ENCODE results near the gene MDK. TPM values are rescaled to one million over a fixed set of nuclear protein-coding genes. Genes with fewer than 3 reads are reported as not detected.

MDK gene
- polyA plus RNA-seq, 4 donors = 559 to 862 (median 739) TPM

Other genes with a start within 250 kb of the MDK start
- gene CREB3L1, start 104.0 kb upstream of the MDK start, polyA plus RNA-seq (ENCODE audit: insufficient read length in 4 of 4) = 10 to 100 TPM; 15.7 to 73.2 (median 19.8) TPM
- gene DGKZ, start 34.2 kb upstream of the MDK start, polyA plus RNA-seq (ENCODE audit: insufficient read length in 4 of 4) = 10 to 100 TPM; 27.3 to 44.6 (median 34.0) TPM
- gene CHRM4, start 10.1 kb downstream of the MDK start, polyA plus RNA-seq (ENCODE audit: insufficient read length in 4 of 4) = under 1 TPM; 0.11 to 0.34 (median 0.21) TPM
- 10 to 100 TPM; 18.8 to 25.8 (median 24.7) TPM for gene AMBRA1, start 212.4 kb downstream of the MDK start, polyA plus RNA-seq (ENCODE audit: insufficient read length in 4 of 4)
- 1 to 10 TPM; 3.4 to 4.8 (median 3.8) TPM for gene HARBI1, start 235.6 kb downstream of the MDK start, polyA plus RNA-seq (ENCODE audit: insufficient read length in 4 of 4)
- 10 to 100 TPM; 49.9 to 75.4 (median 66.0) TPM for gene ATG13, start 235.9 kb downstream of the MDK start, polyA plus RNA-seq (ENCODE audit: insufficient read length in 4 of 4)

All from left renal pelvis (tissue), 4 donors.